Suprapubic skin (tissue), 4 donors: Measurements from ENCODE around the gene SNN. TPM values are rescaled to one million over a fixed set of nuclear protein-coding genes. Genes with fewer than 3 reads are reported as not detected.

Experiments used
- DNase-seq, 2 donors: peaks; one replicate each; pipeline ENCODE4 v3.0.0-alpha.2; 2019; ENCODE audit warnings: low spot score in 2 of 2
- H3K27ac ChIP-seq: fragments of 200-600 bp; sonication (generic); one replicate; pipeline ENCODE4 v1.5.1; 2019
- H3K27me3 ChIP-seq: fragments of 200-600 bp; sonication (generic); one replicate; pipeline ENCODE4 v1.5.1; 2019
- H3K36me3 ChIP-seq: fragments of 200-600 bp; sonication (generic); one replicate; pipeline ENCODE4 v1.5.1; 2019
- H3K4me1 ChIP-seq: fragments of 200-600 bp; sonication (generic); one replicate; pipeline ENCODE4 v1.5.1; 2019
- H3K4me3 ChIP-seq: fragments of 200-600 bp; sonication (generic); one replicate; pipeline ENCODE4 v1.5.1; 2019; ENCODE audit warnings: mild to moderate bottlenecking
- H3K9me3 ChIP-seq: fragments of 200-600 bp; sonication (generic); one replicate; pipeline ENCODE4 v1.5.1; 2019
- EP300 ChIP-seq: sonication (generic); formaldehyde crosslinking; IDR thresholded peaks from one replicate; pipeline ENCODE4 v1.6.1; 2017; ENCODE audit warnings: antibody characterized with exemption
- POLR2A ChIP-seq, 2 donors: fragments of 450-650 bp; IDR thresholded peaks; one replicate each; pipeline ENCODE4 v1.6.1; 2017; ENCODE audit warnings: antibody characterized with exemption in 2 of 2, mild to moderate bottlenecking in 2 of 2, moderate library complexity in 2 of 2
- POLR2AphosphoS5 ChIP-seq, 3 donors: sonication (generic); formaldehyde crosslinking; IDR thresholded peaks; one replicate each; pipeline ENCODE4 v1.6.1; 2017; ENCODE audit warnings: antibody characterized with exemption in 3 of 3
- WGBS: methylation state at CpG from one replicate; pipeline ENCODE4 v1.1.5; 2018; 5-methylcytosine and 5-hydroxymethylcytosine counted together
- total RNA-seq, 4 donors: library from RNA; depleted of rRNA; stranded (reverse); fragments of >200 nt; gene quantifications; one replicate each; pipeline ENCODE4 v1.1.0, GENCODE V29; 2016
- TF ChIP-seq, protein P1 (sequence below), 2 donors: fragments of 200-600 bp in 1 of 2; fragments of 450-650 bp in 1 of 2; sonication (generic) in 1 of 2; IDR thresholded peaks; one replicate each; pipeline ENCODE4 v1.5.1; 2016 to 2019; ENCODE audit warnings: antibody characterized with exemption in 2 of 2, mild to moderate bottlenecking in 1 of 2, moderate library complexity in 1 of 2

SNN gene
- total RNA-seq, 4 donors from 2014 or later, result 17.0 to 32.7 (median 24.6) TPM

DNA sequence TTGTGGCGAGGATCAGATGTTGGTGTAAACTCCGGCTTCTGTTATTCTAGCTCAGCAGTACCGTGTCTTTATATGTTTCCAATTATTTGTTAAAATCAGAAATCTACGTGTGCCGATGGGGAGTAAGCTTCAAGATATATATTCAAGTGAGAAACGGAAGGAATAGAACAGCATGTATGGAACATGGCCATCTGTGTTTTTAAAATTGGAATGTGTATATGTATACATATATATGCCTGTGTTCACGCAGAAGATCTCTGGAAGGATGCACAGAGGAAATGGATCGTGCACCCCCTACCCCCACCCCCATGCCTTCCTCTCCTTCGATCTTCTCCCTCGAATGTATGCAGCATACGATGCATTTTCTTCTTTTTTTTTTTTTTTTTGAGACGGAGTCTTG is 7.7 kb upstream of the SNN start:
- no peaks in the 10 kb centered on the region for H3K36me3 ChIP-seq
- DNase-seq, result no peak
- H3K27me3 ChIP-seq, result no peaks in the 10 kb centered on the region
- no peak overlapping the region for H3K27ac ChIP-seq
- TF ChIP-seq, protein P1, sequence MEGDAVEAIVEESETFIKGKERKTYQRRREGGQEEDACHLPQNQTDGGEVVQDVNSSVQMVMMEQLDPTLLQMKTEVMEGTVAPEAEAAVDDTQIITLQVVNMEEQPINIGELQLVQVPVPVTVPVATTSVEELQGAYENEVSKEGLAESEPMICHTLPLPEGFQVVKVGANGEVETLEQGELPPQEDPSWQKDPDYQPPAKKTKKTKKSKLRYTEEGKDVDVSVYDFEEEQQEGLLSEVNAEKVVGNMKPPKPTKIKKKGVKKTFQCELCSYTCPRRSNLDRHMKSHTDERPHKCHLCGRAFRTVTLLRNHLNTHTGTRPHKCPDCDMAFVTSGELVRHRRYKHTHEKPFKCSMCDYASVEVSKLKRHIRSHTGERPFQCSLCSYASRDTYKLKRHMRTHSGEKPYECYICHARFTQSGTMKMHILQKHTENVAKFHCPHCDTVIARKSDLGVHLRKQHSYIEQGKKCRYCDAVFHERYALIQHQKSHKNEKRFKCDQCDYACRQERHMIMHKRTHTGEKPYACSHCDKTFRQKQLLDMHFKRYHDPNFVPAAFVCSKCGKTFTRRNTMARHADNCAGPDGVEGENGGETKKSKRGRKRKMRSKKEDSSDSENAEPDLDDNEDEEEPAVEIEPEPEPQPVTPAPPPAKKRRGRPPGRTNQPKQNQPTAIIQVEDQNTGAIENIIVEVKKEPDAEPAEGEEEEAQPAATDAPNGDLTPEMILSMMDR (IDR thresholded peaks at IDR 0.05), result no peak
- TF ChIP-seq EP300 (no peak), POLR2A (IDR thresholded peaks at IDR 0.05) (no peak), POLR2AphosphoS5 (IDR thresholded peaks at IDR 0.05) (no peak)
- peaks cover 16% of the 10 kb centered on the region for H3K4me1 ChIP-seq
- no peak overlapping the region for H3K4me3 ChIP-seq
- 79% methylated on average over 12 of the region's 12 CpGs for WGBS
- H3K9me3 ChIP-seq, result no peaks in the 10 kb centered on the region

DNA sequence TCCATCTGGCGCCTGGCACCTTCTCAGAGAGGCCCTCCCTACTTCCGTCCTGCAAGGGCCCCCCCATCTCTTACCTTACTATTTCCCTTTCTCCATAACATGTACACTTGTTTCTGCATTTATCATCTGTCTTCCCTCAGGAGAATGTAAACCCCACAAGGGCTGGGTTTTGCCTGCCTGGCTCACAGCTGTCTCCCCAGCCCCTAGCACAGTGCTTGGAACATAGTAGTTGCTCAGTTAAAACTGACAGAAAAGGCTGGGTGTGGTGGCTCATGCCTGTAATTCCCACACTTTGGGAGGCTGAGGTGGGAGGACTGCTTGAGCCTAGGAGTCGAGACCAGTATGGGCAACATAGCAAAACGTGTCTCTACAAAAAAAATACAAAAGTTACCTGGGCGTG is 5.7 kb upstream of the SNN start:
- TF ChIP-seq POLR2AphosphoS5 (IDR thresholded peaks at IDR 0.05) (no peak), EP300 (no peak), POLR2A (IDR thresholded peaks at IDR 0.05) (no peak)
- TF ChIP-seq, protein P1 (IDR thresholded peaks at IDR 0.05), result no peak
- Histone ChIP-seq H3K9me3 (no peaks in the 10 kb centered on the region), H3K4me3 (no peak overlapping the region), H3K36me3 (no peaks in the 10 kb centered on the region), H3K27me3 (no peaks in the 10 kb centered on the region), H3K27ac (no peak overlapping the region), H3K4me1 (peaks cover 22% of the 10 kb centered on the region)
- no peak for DNase-seq
- WGBS, result 84% methylated on average over 5 of the region's 5 CpGs

DNA sequence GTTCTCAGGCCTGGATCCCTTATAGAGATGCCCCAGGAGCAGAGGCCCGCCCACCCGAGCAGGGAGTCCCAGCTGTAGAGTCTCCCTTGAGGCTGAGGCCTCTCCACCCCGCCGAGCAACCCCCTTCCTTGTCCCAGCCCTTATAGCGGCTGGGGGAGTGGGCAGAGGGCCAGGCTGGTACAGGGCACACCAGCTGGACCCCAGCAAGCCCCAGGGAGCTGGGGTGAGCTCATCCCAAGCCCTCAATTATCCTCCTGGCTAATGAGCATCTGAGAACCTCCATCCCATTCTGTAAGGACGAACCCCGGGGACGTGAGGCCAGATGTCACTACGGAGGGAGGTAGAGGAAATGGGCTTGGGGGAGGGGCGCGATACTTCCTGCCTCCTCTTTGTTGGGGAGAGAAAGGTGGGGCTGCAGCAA is 3.2 kb upstream of the SNN start:
- DNase-seq, result no peak
- no peaks in the 10 kb centered on the region for H3K36me3 ChIP-seq
- no peak overlapping the region for H3K4me3 ChIP-seq
- no peak overlapping the region for H3K27ac ChIP-seq
- WGBS, result 78% methylated on average over 6 of the region's 11 CpGs
- no peaks in the 10 kb centered on the region for H3K27me3 ChIP-seq
- H3K4me1 ChIP-seq, result peaks cover 23% of the 10 kb centered on the region
- TF ChIP-seq, protein P1 (IDR thresholded peaks at IDR 0.05), result no peak
- TF ChIP-seq POLR2A (IDR thresholded peaks at IDR 0.05) (no peak), POLR2AphosphoS5 (IDR thresholded peaks at IDR 0.05) (no peak), EP300 (no peak)
- no peaks in the 10 kb centered on the region for H3K9me3 ChIP-seq

DNA sequence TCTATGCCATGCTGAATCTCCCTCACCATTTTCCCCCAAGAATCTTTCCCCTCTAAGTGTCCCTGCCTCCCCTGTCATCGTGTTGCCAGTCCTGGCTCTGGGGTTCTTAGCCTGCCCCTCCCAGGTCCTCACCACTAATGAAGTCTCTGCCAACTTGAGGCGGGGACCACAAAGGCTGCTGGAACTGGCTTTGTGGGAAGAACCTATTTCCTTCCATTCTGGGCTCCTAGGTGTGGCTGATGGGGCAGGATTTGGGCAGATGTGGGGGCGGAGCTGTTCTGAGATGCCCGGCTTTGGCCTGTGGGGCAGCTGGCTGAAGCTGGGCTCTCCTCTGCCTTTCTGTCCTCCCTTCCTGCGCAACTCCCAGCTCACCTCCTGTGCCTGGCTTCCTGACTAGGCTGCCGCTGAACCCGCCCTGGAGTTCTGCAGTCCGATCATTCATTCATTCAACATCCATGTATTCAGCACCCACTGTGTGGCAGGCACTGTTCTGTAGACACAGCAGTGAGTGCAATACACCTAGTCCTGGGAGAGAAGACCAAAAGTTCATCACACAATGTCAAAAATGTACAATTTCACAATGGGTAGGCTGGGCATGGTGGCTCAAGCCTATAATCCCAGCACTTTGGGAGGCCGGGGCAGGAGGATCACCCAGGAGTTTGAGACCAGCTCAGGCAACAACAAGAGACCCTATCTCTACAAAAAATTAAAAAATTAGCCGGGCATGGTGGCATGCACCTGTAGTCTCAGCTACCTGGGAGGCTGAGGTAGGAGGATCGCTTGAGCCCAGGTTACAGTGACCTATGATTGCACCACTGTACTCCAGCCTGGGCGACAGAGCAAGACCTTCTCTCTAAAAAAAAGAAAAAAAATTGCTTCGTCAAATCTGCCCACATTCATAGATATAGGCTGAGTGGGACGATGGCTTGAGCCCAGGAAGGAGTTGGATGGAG is 1.9 kb upstream of the SNN start:
- peaks cover 36% of the 10 kb centered on the region for H3K4me1 ChIP-seq
- H3K36me3 ChIP-seq, result no peaks in the 10 kb centered on the region
- no peak overlapping the region for H3K4me3 ChIP-seq
- no peak overlapping the region for H3K27ac ChIP-seq
- H3K27me3 ChIP-seq, result no peaks in the 10 kb centered on the region
- TF ChIP-seq EP300 (no peak), POLR2A (IDR thresholded peaks at IDR 0.05) (no peak), POLR2AphosphoS5 (IDR thresholded peaks at IDR 0.05) (no peak)
- TF ChIP-seq, protein P1 (IDR thresholded peaks at IDR 0.05), result no peak
- no peaks in the 10 kb centered on the region for H3K9me3 ChIP-seq
- 83% methylated on average over 14 of the region's 14 CpGs for WGBS
- DNase-seq, result no peak

DNA sequence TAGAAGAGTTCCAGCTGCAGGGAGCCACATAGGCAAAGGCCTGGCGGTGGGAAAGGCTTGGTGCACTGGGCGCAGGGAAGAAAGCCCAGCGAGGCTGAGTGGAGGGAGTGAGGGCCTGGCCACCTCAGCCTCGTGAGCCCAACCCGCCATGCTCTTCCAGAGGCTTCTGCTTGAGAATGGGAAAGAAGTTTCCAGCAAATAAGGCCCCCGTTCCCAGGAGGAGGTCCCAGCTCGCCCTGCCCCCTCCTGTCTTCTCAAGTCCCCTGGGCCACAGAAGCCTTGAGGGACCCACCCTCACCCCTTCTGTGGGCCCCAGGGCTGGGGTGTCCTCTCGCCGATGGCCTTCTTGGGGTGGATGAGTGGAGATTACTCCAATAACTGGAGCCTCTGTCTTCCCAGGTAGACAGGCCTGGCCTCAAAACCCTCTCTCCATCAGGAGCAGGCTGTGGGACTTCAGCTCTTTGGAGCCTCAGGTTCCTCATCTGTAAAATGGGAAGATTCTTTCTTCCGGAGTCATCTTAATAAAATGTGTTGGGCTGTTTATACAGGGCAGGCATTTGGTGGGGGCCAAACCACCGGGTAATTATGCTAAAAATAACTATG is 933 bp upstream of the SNN start:
- Histone ChIP-seq H3K9me3 (no peaks in the 10 kb centered on the region), H3K36me3 (no peaks in the 10 kb centered on the region), H3K27ac (no peak overlapping the region), H3K4me3 (peak overlapping the region; percentile 95), H3K4me1 (peaks cover 45% of the 10 kb centered on the region), H3K27me3 (no peaks in the 10 kb centered on the region)
- no peak for TF ChIP-seq POLR2A (IDR thresholded peaks at IDR 0.05)
- TF ChIP-seq, protein P1 (IDR thresholded peaks at IDR 0.05), result no peak
- no peak for TF ChIP-seq EP300
- TF ChIP-seq POLR2AphosphoS5 (IDR thresholded peaks at IDR 0.05), result no peak
- no peak for DNase-seq
- 77% methylated on average over 10 of the region's 11 CpGs for WGBS
